A673 (cell line): Measurements from ENCODE around the gene CEP85L. TPM values are rescaled to one million over a fixed set of nuclear protein-coding genes. Genes with fewer than 3 reads are reported as not detected.

Experiments used
- BruUV-seq: library from RNA; stranded (reverse); fragments of 400-500 nt; replicated peaks from 2 replicates; lab custom pipeline; 2021; lab: Mats Ljungman, UMichigan
- CTCF ChIA-PET: fragments of 300-600 bp; sonication (Branson Sonifier 250); formaldehyde crosslinking; loops from one replicate; lab custom pipeline; 2022; ENCODE audit warnings: antibody characterized with exemption; lab: Charles Lee
- POLR2A ChIA-PET: fragments of 300-600 bp; sonication (Branson Sonifier 250); formaldehyde crosslinking; loops from one replicate; lab custom pipeline; 2022; ENCODE audit warnings: antibody characterized with exemption; ENCODE audit not compliant: low non-redundant PET; lab: Charles Lee
- DNase-seq: peaks from one replicate; pipeline ENCODE4 v3.0.0-alpha.2; 2015; ENCODE audit warnings: low spot score
- H3K27ac ChIP-seq: fragments of 200-600 bp; sonication (generic); 2 replicates; pipeline ENCODE4 v1.5.1; 2016; ENCODE audit warnings: mixed run types, low read depth, mild to moderate bottlenecking, mixed read lengths, antibody characterized with exemption, low read length; ENCODE audit not compliant: poor library complexity, severe bottlenecking
- H3K27me3 ChIP-seq: fragments of 200-600 bp; sonication (generic); replicated peaks from 2 replicates; pipeline ENCODE4 v1.6.1; 2017; ENCODE audit warnings: mixed run types, low read depth, mild to moderate bottlenecking, mixed read lengths, antibody characterized with exemption, low read length; ENCODE audit not compliant: insufficient read depth, poor library complexity
- H3K36me3 ChIP-seq: fragments of 200-600 bp; sonication (generic); 2 replicates; pipeline ENCODE4 v1.6.1; 2016; ENCODE audit warnings: mixed run types, mild to moderate bottlenecking, mixed read lengths, antibody characterized with exemption, low read length; ENCODE audit not compliant: insufficient read depth, poor library complexity, severe bottlenecking
- H3K4me1 ChIP-seq: fragments of 200-600 bp; sonication (generic); 2 replicates; pipeline ENCODE4 v1.6.1; 2017; ENCODE audit warnings: mixed run types, mild to moderate bottlenecking, mixed read lengths, antibody characterized with exemption, low read length; ENCODE audit not compliant: insufficient read depth, poor library complexity, severe bottlenecking
- H3K4me3 ChIP-seq: fragments of 200-600 bp; sonication (generic); 2 replicates; pipeline ENCODE4 v1.5.1; 2016; ENCODE audit warnings: low read depth, mixed run types, mild to moderate bottlenecking, mixed read lengths, low read length; ENCODE audit not compliant: poor library complexity, severe bottlenecking
- H3K9me3 ChIP-seq: fragments of 200-600 bp; sonication (generic); 2 replicates; pipeline ENCODE4 v1.6.1; 2016; ENCODE audit warnings: mixed run types, low read depth, mild to moderate bottlenecking, mixed read lengths, antibody characterized with exemption, low read length; ENCODE audit not compliant: poor library complexity, severe bottlenecking
- EZH2 ChIP-seq: fragments of 200-600 bp; sonication (generic); IDR thresholded peaks from 2 replicates; pipeline ENCODE4 v1.6.1; 2017; ENCODE audit warnings: borderline replicate concordance, low read depth, mild to moderate bottlenecking, mixed read lengths, antibody characterized with exemption, low read length; ENCODE audit not compliant: poor library complexity, severe bottlenecking
- intact Hi-C: fragments of 100-400 bp; cut with micrococcal nuclease; formaldehyde crosslinking; loops from one replicate; pipeline ENCODE4 v1.10.0; 2022; ENCODE audit not compliant: unreplicated experiment
- total RNA-seq: library from RNA; stranded (reverse); gene quantifications from 2 replicates; pipeline ENCODE4 v1.2.3, GENCODE V29; 2021
- TF ChIP-seq, protein P1 (sequence below): fragments of 300-800, 200-600 bp; sonication (generic); conservative IDR thresholded peaks from 2 replicates; pipeline ENCODE4 v1.5.1; 2017; ENCODE audit warnings: low read depth, mild to moderate bottlenecking, antibody characterized with exemption, low read length, moderate library complexity, mixed read lengths

The CEP85L gene
- total RNA-seq, 1 experiment from 2014 or later = 7.4 TPM

DNA sequence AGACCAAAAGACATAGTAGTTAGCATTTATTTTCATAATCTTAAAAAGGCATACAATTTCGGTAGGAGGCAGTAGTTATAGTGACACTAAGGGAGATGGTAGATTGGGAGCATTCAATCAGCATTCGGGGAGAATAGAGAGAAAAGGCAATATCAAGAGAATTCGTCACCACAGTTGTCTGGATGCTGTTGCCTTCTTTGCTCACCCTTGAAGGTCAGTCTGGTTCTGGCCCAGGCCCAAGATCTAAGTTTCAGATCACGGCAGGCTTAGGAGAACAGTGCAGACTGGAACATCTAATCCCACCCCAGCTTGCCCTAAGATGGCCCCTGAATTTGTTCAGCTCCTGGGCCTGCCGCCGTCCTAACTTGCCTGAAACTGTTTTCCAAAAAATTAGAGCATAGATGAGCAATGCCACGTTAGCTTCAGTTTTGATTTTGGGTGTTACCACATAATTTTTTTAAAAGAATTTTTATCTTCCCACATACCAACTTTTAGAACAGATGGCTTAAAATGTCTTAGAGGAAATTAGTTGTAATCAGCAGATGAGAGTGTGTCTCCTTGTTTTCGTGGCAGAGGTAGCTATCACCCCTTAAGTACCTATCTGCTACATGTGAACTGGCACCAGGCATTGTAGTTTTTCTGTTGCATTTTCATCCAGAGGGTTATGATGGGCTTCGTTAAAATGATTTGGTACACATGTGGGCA, 8.3 kb upstream of the CEP85L start:
- DNase-seq = no peak
- Histone ChIP-seq H3K4me3 (no peak overlapping the region), H3K4me1 (no peaks in the 10 kb centered on the region), H3K9me3 (no peaks in the 10 kb centered on the region), H3K27me3 (no peaks in the 10 kb centered on the region), H3K27ac (no peak overlapping the region), H3K36me3 (no peaks in the 10 kb centered on the region)
- TF ChIP-seq EZH2 = no peak
- TF ChIP-seq, protein P1, sequence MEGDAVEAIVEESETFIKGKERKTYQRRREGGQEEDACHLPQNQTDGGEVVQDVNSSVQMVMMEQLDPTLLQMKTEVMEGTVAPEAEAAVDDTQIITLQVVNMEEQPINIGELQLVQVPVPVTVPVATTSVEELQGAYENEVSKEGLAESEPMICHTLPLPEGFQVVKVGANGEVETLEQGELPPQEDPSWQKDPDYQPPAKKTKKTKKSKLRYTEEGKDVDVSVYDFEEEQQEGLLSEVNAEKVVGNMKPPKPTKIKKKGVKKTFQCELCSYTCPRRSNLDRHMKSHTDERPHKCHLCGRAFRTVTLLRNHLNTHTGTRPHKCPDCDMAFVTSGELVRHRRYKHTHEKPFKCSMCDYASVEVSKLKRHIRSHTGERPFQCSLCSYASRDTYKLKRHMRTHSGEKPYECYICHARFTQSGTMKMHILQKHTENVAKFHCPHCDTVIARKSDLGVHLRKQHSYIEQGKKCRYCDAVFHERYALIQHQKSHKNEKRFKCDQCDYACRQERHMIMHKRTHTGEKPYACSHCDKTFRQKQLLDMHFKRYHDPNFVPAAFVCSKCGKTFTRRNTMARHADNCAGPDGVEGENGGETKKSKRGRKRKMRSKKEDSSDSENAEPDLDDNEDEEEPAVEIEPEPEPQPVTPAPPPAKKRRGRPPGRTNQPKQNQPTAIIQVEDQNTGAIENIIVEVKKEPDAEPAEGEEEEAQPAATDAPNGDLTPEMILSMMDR = no peak
- no TSS peak for BruUV-seq
- POLR2A ChIA-PET = no interaction called here
- CTCF ChIA-PET = no interaction called here
- intact Hi-C loops = no loop called here

DNA sequence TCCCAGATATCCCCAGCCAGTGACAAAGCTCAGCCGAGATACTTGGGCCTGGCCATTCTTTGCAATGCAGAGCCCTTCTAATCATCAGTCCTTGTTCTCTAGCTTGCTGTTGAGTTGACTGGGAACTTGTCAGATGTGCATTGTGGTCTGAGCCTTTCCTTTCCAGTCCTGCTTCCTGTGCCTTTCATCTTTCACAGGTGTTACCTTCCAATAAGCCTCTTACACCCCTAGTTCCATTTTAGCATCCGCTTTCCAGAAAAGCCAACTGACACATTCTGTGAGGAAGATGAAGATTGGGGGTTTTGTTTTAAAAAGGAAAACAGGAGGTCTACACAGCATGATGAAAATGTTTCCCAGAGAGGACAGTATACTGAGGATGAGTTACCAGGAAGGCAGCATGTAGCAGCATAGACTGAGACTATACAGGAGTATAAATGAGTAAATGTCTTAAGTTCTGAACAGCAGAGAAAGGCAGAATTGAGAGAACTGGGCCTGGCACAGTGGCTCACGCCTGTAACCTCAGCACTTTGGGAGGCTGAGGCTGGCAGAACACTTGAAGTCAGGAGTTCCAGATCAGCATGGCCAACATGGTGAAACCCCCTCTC, 5.6 kb upstream of the CEP85L start:
- ChIA-PET CTCF (no interaction called here), POLR2A (no interaction called here)
- no peak for TF ChIP-seq EZH2
- TF ChIP-seq, protein P1 = no peak
- no peaks in the 10 kb centered on the region for H3K4me1 ChIP-seq
- H3K36me3 ChIP-seq = no peaks in the 10 kb centered on the region
- intact Hi-C loops = no loop called here
- H3K27me3 ChIP-seq = no peaks in the 10 kb centered on the region
- no peak for DNase-seq
- H3K4me3 ChIP-seq = no peak overlapping the region
- no peaks in the 10 kb centered on the region for H3K9me3 ChIP-seq
- H3K27ac ChIP-seq = no peak overlapping the region
- no TSS peak for BruUV-seq

DNA sequence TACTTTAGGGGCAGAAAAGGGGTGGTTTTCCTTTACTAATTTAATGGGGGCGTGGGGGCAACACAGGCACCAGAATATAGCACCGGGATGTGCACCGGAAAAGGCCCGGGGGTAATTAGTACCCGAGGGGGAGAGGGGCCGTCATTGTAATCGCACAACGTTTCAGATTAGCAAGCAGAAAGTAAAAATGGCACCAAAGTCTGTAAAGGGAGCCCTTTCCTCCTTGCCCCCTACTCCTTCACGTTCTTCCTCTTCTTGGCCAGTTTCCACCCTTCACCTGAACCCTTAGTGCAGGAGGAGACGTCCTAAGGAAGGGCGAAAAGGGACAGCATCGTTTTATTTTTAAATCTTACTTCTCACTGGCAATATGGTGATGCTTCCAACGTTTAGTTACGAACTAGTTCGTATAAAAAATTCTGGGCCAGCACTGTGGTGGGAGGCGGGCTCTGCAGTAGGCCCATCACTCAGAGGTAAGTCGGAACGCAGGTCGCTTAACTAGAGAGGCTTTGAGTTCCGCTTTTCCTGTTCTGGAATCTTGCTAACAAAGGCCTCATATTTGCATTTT, 742 bp upstream of the CEP85L start:
- CTCF ChIA-PET = interaction anchor here (0.6 to 0.9 kb wide), 3 partner anchors 37 to 1048 kb away, joined by 5 read pairs; no protein-coding TSS in a partner anchor
- H3K36me3 ChIP-seq = no peaks in the 10 kb centered on the region
- H3K4me3 ChIP-seq = peak overlapping the region; percentile 95
- H3K9me3 ChIP-seq = no peaks in the 10 kb centered on the region
- DNase-seq = no peak
- BruUV-seq = no TSS peak
- no peak overlapping the region for H3K27ac ChIP-seq
- no peak for TF ChIP-seq EZH2
- TF ChIP-seq, protein P1 = no peak
- H3K27me3 ChIP-seq = no peaks in the 10 kb centered on the region
- POLR2A ChIA-PET = interaction anchor here (0.6 kb wide), 1 partner anchor 10 kb away, joined by 5 read pairs; no protein-coding TSS in a partner anchor
- intact Hi-C loops = loop anchor here (5.0 kb wide), 1 partner anchor 240 kb away; the partner anchor contains the start of gene ASF1A
- H3K4me1 ChIP-seq = peaks cover 10% of the 10 kb centered on the region
